DMS153 treated with DMSO at 0.1 percent for 48 hours (cell line): ENCODE results near the gene FN3K.
A peak's percentile ranks its signal among the peaks of the same experiment; 100 is the strongest.
"Not testable (repeated sequence)": the region's sequence is repeated elsewhere in the genome, so short reads cannot be mapped to it uniquely, and the experiment has no call there.

Experiments used
- DNase-seq: peaks from one replicate; lab custom pipeline; 2025; ENCODE audit not compliant: unreplicated experiment; lab: John Stamatoyannopoulos, UW

Gene FN3K

GRCh38 chr17:82736511-82737185, 1.2 kb downstream of the FN3K start:
- no peak for DNase-seq

- no peak for DNase-seq
These were observed 2.8 kb downstream of the FN3K start for GRCh38 chr17:82737967-82738877.

- DNase-seq: no peak
These were observed 5.7 kb downstream of the FN3K start for GRCh38 chr17:82740906-82741759.

GRCh38 chr17:82743344-82744219, 8.2 kb downstream of the FN3K start:
- no peak for DNase-seq

- not testable (repeated sequence) for DNase-seq
These were observed 9.3 kb downstream of the FN3K start for GRCh38 chr17:82744736-82745135.

- no peak for DNase-seq
These were observed 10.1 kb downstream of the FN3K start for GRCh38 chr17:82745524-82745923.

- DNase-seq: no peak
These were observed 13.3 kb downstream of the FN3K start for GRCh38 chr17:82748756-82749155.

GRCh38 chr17:82750241-82750908, 15.0 kb downstream of the FN3K start:
- DNase-seq: no peak

- no peak for DNase-seq
These were observed 15.8 kb downstream of the FN3K start for GRCh38 chr17:82751171-82751570.

- DNase-seq: peak; percentile 83
These were observed 16.4 kb downstream of the FN3K start, which contains the start of gene TBCD for GRCh38 chr17:82751571-82752370. Gene TBCD, plus strand, starts transcription at chr17:82752065. Its CDS starts 129 bp downstream, at chr17:82752194.

GRCh38 chr17:82752371-82753200, 17.2 kb downstream of the FN3K start:
- DNase-seq: no peak

GRCh38 chr17:82753201-82753464, 17.7 kb downstream of the FN3K start:
- DNase-seq: no peak

- DNase-seq: no peak
These were observed 19.1 kb downstream of the FN3K start for GRCh38 chr17:82754297-82755208.

GRCh38 chr17:82756166-82756565, 20.8 kb downstream of the FN3K start:
- DNase-seq: no peak

GRCh38 chr17:82765371-82765770, 30.0 kb downstream of the FN3K start:
- DNase-seq: no peak

- no peak for DNase-seq
These were observed 31.8 kb downstream of the FN3K start for GRCh38 chr17:82767041-82767754.

GRCh38 chr17:82769041-82769440, 33.6 kb downstream of the FN3K start:
- no peak for DNase-seq
